ENCODE data around the gene AXL. TPM values are rescaled to one million over a fixed set of nuclear protein-coding genes. Genes with fewer than 3 reads are reported as not detected.
A peak's percentile ranks its signal among the peaks of the same experiment; 100 is the strongest.

The AXL gene
- total RNA-seq, 1 donor from 2014 or later = 250 TPM

- Mint-ChIP-seq H3K4me1 (ENCODE audit: unreplicated experiment) (peaks cover 5% of the 10 kb centered on the region), H3K36me3 (ENCODE audit: unreplicated experiment) (peaks cover 54% of the 10 kb centered on the region), H3K4me3 (ENCODE audit: unreplicated experiment) (no peak overlapping the region), H3K27ac (ENCODE audit: unreplicated experiment) (peak overlapping the region; percentile 39), H3K27me3 (ENCODE audit: unreplicated experiment) (no peaks in the 10 kb centered on the region), H3K9me3 (ENCODE audit: unreplicated experiment) (no peaks in the 10 kb centered on the region)
- no peak for DNase-seq (ENCODE audit: extremely low spot score, unreplicated experiment)
- no peak for TF ChIP-seq CTCF (IDR thresholded peaks at IDR 0.05)
Measured at GRCh38 chr19:41248895-41249294, 29.9 kb downstream of the AXL start.

- Mint-ChIP-seq H3K4me1 (ENCODE audit: unreplicated experiment) (peaks cover 5% of the 10 kb centered on the region), H3K27me3 (ENCODE audit: unreplicated experiment) (no peaks in the 10 kb centered on the region), H3K4me3 (ENCODE audit: unreplicated experiment) (no peak overlapping the region), H3K36me3 (ENCODE audit: unreplicated experiment) (peaks cover 54% of the 10 kb centered on the region), H3K27ac (ENCODE audit: unreplicated experiment) (no peak overlapping the region), H3K9me3 (ENCODE audit: unreplicated experiment) (no peaks in the 10 kb centered on the region)
- no peak for TF ChIP-seq CTCF (IDR thresholded peaks at IDR 0.05)
- no peak for DNase-seq (ENCODE audit: extremely low spot score, unreplicated experiment)
Measured at GRCh38 chr19:41249707-41250423, 30.8 kb downstream of the AXL start.

- H3K36me3 Mint-ChIP-seq (ENCODE audit: unreplicated experiment) = peaks cover 39% of the 10 kb centered on the region
- H3K9me3 Mint-ChIP-seq (ENCODE audit: unreplicated experiment) = no peaks in the 10 kb centered on the region
- H3K27ac Mint-ChIP-seq (ENCODE audit: unreplicated experiment) = no peak overlapping the region
- DNase-seq (ENCODE audit: extremely low spot score, unreplicated experiment) = no peak
- TF ChIP-seq CTCF (IDR thresholded peaks at IDR 0.05) = no peak
- no peak overlapping the region for H3K4me3 Mint-ChIP-seq (ENCODE audit: unreplicated experiment)
- peaks cover 5% of the 10 kb centered on the region for H3K4me1 Mint-ChIP-seq (ENCODE audit: unreplicated experiment)
- H3K27me3 Mint-ChIP-seq (ENCODE audit: unreplicated experiment) = no peaks in the 10 kb centered on the region
Measured at GRCh38 chr19:41253660-41254059, 34.6 kb downstream of the AXL start.

GRCh38 chr19:41255171-41255570, 36.1 kb downstream of the AXL start:
- Mint-ChIP-seq H3K27me3 (ENCODE audit: unreplicated experiment) (no peaks in the 10 kb centered on the region), H3K9me3 (ENCODE audit: unreplicated experiment) (no peaks in the 10 kb centered on the region), H3K4me1 (ENCODE audit: unreplicated experiment) (peaks cover 5% of the 10 kb centered on the region), H3K27ac (ENCODE audit: unreplicated experiment) (peak overlapping the region; percentile 4), H3K36me3 (ENCODE audit: unreplicated experiment) (peaks cover 46% of the 10 kb centered on the region), H3K4me3 (ENCODE audit: unreplicated experiment) (no peak overlapping the region)
- DNase-seq (ENCODE audit: extremely low spot score, unreplicated experiment) = no peak
- TF ChIP-seq CTCF (IDR thresholded peaks at IDR 0.05) = no peak

- H3K4me1 Mint-ChIP-seq (ENCODE audit: unreplicated experiment) = peaks cover 26% of the 10 kb centered on the region
- no peak for DNase-seq (ENCODE audit: extremely low spot score, unreplicated experiment)
- H3K36me3 Mint-ChIP-seq (ENCODE audit: unreplicated experiment) = peaks cover 17% of the 10 kb centered on the region
- H3K9me3 Mint-ChIP-seq (ENCODE audit: unreplicated experiment) = no peaks in the 10 kb centered on the region
- H3K4me3 Mint-ChIP-seq (ENCODE audit: unreplicated experiment) = peak overlapping the region; percentile 98
- peak overlapping the region; percentile 100 for H3K27ac Mint-ChIP-seq (ENCODE audit: unreplicated experiment)
- TF ChIP-seq CTCF (IDR thresholded peaks at IDR 0.05) = no peak
- H3K27me3 Mint-ChIP-seq (ENCODE audit: unreplicated experiment) = no peaks in the 10 kb centered on the region
Measured at GRCh38 chr19:41261474-41262190, 42.6 kb downstream of the AXL start.

Measured in osteocyte (in vitro differentiated cells).